Stimulated activated CD4-positive, alpha-beta T cell treated with anti-CD3 and anti-CD28 coated beads, Interleukin-1b, Interleukin-23, amount 100 ng/mL, for 4 hours (primary cell): Measurements from ENCODE around the gene P3H3.
A peak's percentile ranks its signal among the peaks of the same experiment; 100 is the strongest.

Experiments
- DNase-seq, 2 donors: peaks; one replicate each; pipeline ENCODE4 v3.0.0-alpha.2; 2020; ENCODE audit warnings: low read depth in 2 of 2

The P3H3 gene

GRCh38 chr12:6826125-6826733 lies 2.0 kb upstream of the P3H3 start:
- no peak for DNase-seq

DNA sequence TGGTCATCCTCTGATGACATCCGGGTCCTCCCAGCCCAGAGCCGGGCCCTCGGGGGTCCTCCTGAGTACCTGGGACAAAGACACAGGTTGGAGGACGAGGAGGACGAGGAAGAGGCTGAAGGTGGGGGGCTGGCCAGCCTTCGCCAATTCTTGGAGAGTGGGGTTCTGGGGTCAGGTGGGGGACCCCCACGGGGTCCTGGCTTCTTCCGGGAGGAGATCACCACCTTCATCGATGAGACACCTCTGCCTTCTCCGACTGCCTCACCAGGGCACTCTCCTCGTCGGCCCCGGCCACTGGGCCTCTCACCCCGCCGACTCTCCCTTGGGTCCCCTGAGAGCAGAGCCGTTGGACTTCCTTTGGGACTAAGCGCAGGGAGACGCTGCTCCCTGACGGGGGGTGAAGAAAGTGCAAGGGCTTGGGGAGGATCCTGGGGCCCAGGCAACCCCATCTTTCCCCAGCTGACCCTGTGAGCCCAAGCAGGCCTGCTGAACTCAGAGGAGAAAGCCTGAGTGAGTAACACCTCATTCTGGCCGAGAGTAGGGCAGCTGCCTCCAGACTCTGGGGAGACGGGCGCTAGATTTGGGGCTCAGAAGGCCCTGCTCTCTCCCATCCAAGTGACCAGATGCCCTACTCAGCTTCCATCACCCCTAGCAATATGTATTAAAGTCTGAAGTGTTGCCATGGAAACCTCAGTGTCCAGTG lies 1.3 kb upstream of the P3H3 start:
- DNase-seq, result no peak

DNA sequence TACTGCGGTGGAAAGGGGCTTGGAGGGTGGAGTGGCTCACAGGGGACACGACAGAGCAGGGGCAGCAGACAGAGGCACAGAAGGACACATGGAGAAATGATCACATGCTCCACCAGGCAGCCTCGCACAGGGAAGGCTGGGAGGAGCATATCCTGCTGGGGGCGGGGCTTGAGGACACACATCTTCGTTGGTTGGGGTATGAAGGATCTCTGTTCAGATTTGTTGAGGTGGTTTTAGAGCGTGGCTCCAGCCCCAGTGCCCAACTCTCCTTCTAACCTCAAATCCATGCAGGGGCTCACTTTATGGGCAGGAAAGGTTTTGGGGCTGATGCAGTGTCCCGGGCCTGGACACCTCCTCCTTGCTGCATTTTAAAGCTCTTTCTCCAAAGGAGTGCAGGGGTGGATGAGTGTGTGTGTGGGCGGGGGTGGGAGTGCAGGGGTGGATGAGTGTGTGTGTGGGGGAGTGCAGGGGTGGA lies 733 bp upstream of the P3H3 start:
- DNase-seq, result peak; percentile 38 to 54

- peak in 1 of 2 donors; percentile 51 for DNase-seq
These were observed 751 bp downstream of the P3H3 start for GRCh38 chr12:6828781-6829535.

DNA sequence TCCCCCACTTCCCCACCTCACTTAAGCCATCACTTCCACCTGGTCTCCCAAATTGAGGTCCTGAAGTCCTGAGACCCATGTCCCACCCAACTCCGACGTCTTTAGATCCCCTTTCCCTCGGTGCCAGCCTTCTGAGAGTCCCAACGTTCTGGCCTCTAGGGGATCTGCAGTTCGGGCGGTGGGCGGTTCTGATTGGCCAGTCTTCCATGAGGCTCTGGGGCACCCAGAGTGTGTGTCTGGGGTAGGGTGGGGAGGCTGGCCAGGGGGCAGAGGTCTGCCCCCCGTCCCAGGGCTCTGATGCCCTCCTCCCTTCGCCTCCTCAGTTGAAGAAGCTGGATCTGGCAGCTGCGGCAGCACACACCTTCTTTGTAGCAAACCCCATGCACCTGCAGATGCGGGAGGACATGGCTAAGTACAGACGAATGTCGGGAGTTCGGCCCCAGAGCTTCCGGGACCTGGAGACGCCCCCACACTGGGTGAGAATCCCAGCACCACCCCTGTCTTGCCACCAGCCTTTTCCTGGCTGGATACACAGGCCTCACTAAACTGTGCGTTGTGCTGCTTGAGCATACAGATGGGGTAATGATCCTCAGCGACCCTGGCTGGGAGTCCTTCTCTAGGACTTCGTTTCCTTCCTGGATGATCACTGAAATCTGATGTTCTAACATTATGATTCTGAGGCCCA lies 1.5 kb downstream of the P3H3 start:
- DNase-seq, result no peak

GRCh38 chr12:6830286-6830890 lies 2.2 kb downstream of the P3H3 start:
- no peak for DNase-seq

DNA sequence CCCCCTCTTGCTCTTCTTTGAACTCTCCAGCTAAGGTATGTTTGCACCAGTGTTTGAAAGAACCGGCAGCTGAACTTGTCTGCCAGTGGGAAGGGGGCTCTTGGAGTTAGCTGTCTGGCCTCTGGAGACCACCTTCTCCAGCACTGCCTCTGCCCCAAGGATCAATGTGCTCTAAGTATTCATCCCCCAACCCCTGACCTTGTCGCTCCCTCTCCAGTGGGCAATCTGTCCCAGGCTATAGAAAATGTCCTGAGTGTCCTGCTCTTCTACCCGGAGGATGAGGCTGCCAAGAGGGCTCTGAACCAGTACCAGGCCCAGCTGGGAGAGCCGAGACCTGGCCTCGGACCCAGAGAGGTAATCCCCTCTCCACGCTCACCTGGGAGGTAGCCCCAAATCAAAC lies 2.8 kb downstream of the P3H3 start:
- no peak for DNase-seq

GRCh38 chr12:6831450-6831995 lies 3.3 kb downstream of the P3H3 start:
- no peak for DNase-seq

DNA sequence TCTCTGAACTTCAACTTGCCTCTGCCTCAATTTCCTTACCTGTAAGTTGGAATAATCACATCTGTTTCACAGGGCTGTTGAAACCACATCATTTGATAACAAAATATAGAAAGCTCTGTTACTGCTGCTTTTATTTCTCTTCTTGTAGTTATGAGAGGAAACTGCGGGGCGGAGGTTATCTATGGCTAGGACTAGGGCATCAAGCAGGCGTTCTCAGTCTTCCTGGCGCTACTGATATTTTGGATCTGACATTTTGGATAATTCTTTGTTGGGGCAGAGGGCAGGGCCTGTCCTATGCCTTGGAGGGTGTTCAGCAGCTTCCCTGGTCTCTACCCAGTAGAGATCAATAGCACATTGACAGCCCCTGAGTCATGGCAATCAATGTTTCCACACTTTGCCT lies 3.9 kb downstream of the P3H3 start:
- DNase-seq, result no peak

DNA sequence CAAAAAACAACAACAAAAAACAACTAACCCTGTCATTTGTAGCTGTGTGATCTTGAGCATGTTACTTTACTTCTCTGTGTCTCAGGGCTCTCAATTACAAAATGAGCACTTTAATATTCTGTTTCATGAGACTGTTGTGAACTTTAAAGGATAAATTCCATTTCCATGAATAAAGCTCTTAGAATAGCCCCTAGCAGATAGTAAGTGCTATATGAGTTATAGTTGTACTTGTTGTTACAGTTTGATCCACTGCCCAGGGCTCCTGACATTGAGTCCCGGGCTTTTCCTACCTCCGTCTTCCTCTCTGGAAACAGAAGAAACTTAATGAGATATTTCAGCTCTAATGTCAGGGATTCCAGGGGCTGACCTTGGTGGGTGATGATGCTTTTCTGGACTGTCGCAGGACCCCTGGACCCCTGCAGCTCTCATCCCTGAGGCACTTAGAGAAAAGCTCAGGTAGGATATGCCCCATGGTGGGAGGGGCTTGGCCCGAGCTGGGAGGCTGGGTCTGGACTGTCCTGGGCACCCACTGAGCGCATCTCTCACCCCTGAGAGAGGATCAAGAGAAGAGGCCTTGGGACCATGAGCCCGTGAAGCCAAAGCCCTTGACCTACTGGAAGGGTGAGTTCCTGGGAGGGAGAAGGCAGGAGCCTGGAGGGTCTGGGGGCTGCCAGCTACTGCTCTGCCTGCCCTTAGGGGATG lies 5.1 kb downstream of the P3H3 start:
- DNase-seq, result no peak

DNA sequence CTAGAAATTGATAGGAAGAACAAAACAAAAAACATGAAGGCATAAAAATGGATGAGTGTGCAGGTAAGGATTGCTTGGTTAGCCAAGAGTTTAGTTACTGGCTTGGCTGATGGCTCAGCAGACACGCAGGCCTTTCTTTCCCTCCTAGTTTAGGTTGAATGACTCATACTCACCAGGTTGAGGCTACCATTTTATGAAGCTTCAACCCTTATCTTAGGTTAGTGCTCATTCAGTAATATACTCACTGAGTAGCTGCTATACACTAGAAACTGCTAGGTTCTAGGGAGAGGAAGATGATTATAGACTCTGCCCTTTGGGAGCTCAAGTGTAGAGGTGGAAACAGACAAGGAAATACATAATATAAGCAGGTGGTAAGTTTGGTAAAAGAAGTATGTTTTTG lies 6.0 kb downstream of the P3H3 start:
- DNase-seq, result no peak

- no peak for DNase-seq
These were observed 6.7 kb downstream of the P3H3 start for GRCh38 chr12:6834873-6835272.

DNA sequence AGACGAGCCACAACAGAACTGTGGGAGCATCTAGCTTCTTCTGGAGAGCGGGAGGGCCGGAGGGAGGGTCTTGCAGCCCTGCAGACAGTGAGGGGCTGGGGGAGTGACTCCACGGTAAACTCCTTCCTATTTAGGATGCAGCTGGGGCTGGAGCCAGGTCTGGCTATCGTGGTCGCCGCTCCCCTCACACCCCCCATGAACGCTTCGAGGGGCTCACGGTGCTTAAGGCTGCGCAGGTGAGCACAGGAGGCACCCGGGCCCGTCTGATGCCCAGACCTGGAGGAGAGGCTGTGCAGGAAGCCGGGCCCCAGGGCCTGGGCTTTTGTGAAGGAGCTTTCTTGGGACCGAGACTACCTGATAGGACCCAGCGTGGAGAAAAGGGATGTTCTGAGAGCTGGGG lies 8.6 kb downstream of the P3H3 start:
- DNase-seq, result no peak

DNA sequence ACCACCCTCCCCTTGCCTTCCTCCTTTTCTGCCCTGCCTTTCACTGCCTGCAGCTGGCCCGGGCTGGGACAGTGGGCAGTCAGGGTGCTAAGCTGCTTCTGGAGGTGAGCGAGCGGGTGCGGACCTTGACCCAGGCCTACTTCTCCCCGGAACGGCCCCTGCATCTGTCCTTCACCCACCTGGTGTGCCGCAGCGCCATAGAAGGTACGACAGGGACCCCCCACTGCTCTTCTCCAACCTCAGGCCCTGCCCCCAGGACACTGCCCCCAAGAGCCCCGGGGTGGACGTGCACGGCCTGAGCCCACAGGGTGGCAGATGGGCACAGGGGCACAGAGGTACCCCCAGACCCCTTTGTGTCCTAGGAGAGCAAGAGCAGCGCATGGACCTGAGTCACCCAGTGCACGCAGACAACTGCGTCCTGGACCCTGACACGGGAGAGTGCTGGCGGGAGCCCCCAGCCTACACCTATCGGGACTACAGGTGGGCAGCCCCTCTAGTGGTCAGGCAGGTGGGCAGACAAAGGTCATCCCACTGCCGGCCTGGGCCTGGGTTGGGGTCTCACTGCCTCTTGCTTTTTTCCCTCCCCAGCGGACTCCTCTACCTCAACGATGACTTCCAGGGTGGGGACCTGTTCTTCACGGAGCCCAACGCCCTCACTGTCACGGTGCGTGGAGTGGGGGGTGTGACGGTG lies 9.3 kb downstream of the P3H3 start:
- DNase-seq, result no peak

DNA sequence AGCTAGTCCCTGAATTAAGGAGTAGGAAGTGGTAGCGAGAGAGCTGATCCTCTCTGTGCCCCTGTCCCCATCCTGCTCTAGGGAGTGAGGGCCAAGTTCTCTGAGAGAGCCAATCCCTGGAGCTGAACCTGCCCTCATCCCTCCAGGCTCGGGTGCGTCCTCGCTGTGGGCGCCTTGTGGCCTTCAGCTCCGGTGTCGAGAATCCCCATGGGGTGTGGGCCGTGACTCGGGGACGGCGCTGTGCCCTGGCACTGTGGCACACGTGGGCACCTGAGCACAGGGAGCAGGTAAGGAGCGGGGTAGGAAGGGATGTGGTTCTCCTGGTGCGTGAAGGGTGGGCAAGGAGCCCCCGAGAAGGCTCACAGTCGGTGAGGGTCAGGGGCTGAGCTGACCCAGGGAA lies 10.6 kb downstream of the P3H3 start:
- DNase-seq, result no peak

DNA sequence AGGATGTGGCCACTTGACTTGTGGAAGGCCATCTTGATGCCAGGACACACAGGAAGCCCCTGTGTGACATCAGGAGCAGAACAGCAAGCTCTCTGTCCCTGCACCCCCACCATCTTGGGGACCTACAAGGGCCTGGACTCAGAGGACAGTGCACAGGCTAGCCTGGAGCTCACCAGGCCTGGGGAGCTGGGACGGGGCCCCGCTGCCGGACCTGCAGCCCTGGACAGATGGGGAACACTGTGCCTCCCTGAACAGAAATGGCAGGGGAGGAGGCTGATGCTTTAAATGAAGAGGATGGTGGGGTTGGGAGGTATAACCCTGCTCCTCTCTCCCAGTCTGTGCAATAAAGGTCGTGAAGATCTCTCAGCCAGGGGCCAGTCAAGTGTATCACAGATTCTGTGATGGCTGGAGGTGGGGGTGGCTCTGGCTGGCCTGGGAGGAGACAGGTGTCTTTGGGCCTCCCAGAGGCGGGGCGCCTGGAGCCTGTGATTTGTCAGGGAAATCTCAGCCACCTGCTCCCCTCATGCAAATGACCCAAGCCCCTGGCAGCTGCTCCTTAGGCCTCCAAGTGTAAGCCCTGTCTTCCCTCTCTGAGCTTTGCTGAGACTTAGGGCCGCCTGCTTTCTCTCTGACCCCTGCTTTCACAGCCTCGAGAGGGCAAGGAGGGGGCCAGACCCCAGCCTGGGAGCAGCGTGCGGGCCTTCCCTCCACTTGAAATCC lies 11.4 kb downstream of the P3H3 start:
- DNase-seq, result no peak

- no peak for DNase-seq
These were observed 12.1 kb downstream of the P3H3 start for GRCh38 chr12:6840330-6840729.

GRCh38 chr12:6840761-6841515 lies 12.7 kb downstream of the P3H3 start, which contains the start of gene GNB3:
Gene GNB3 (plus strand): TSS chr12:6840925. CDS start chr12:6841288, 363 bp downstream.
- no peak for DNase-seq

GRCh38 chr12:6842075-6842474 lies 13.9 kb downstream of the P3H3 start:
- DNase-seq, result no peak
